GOT3 (cell line): ENCODE results near the gene RALGAPA2.

Source experiments
- DNase-seq: peaks from one replicate; lab custom pipeline; 2025; ENCODE audit warnings: mixed read lengths; lab: John Stamatoyannopoulos, UW

The RALGAPA2 gene

GRCh38 chr20:20404633-20405032 lies 307.8 kb downstream of the RALGAPA2 start:
- no peak for DNase-seq

GRCh38 chr20:20401991-20402390 lies 310.5 kb downstream of the RALGAPA2 start:
- DNase-seq, result no peak

- no peak for DNase-seq
These were observed 312.6 kb downstream of the RALGAPA2 start for GRCh38 chr20:20399531-20400500.

GRCh38 chr20:20398123-20398522 lies 314.3 kb downstream of the RALGAPA2 start:
- no peak for DNase-seq

GRCh38 chr20:20396794-20397193 lies 315.6 kb downstream of the RALGAPA2 start:
- DNase-seq, result no peak

- no peak for DNase-seq
These were observed 316.4 kb downstream of the RALGAPA2 start for GRCh38 chr20:20395903-20396568.

GRCh38 chr20:20395087-20395486 lies 317.4 kb downstream of the RALGAPA2 start:
- no peak for DNase-seq

- no peak for DNase-seq
These were observed 319.0 kb downstream of the RALGAPA2 start for GRCh38 chr20:20393207-20394120.

GRCh38 chr20:20391766-20392165 lies 320.7 kb downstream of the RALGAPA2 start:
- DNase-seq, result no peak

GRCh38 chr20:20391115-20391514 lies 321.3 kb downstream of the RALGAPA2 start:
- DNase-seq, result no peak

- DNase-seq, result no peak
These were observed 322.1 kb downstream of the RALGAPA2 start for GRCh38 chr20:20390393-20390792.

GRCh38 chr20:20386192-20386591 lies 326.3 kb downstream of the RALGAPA2 start:
- DNase-seq, result no peak

GRCh38 chr20:20375862-20376261 lies 336.6 kb downstream of the RALGAPA2 start:
- DNase-seq, result no peak

GRCh38 chr20:20373091-20373571 lies 339.3 kb downstream of the RALGAPA2 start:
- DNase-seq, result no peak

GRCh38 chr20:20371681-20372080 lies 340.8 kb downstream of the RALGAPA2 start:
- no peak for DNase-seq

GRCh38 chr20:20371083-20371482 lies 341.4 kb downstream of the RALGAPA2 start:
- no peak for DNase-seq

- DNase-seq, result no peak
These were observed 342.3 kb downstream of the RALGAPA2 start for GRCh38 chr20:20370094-20370575.

- no peak for DNase-seq
These were observed 343.0 kb downstream of the RALGAPA2 start for GRCh38 chr20:20369250-20370093.

- no peak for DNase-seq
These were observed 343.8 kb downstream of the RALGAPA2 start for GRCh38 chr20:20368418-20369249.
